ENCODE measurements around the gene INPPL1.

- TF ChIP-seq POLR2AphosphoS5 (IDR thresholded peaks at IDR 0.05; ENCODE audit: low read depth, low read length) (no peak), POLR2A (IDR thresholded peaks at IDR 0.05; ENCODE audit: low read depth, low read length) (no peak), TAF1 (IDR thresholded peaks at IDR 0.05; ENCODE audit: borderline replicate concordance, low read depth, low read length) (no peak)
These were observed 6.7 kb upstream of the INPPL1 start for GRCh38 chr11:72217841-72218240.
